Measurements from ENCODE around the gene DBP.
"Not testable (repeated sequence)": the region's sequence is repeated elsewhere in the genome, so short reads cannot be mapped to it uniquely, and the experiment has no call there.

The DBP gene

GRCh38 chr19:48658483-48658882 lies 21.3 kb upstream of the DBP start:
- TF ChIP-seq CTCF (conservative IDR thresholded peaks at IDR 0.05; ENCODE audit: control insufficient read depth, insufficient read depth, low read depth, low read length) = no peak
- no peak for DNase-seq (ENCODE audit: low read depth)
- no peak overlapping the region for H3K4me3 ChIP-seq (ENCODE audit: control insufficient read depth, low read depth, low read length)

GRCh38 chr19:48657828-48658227 lies 20.6 kb upstream of the DBP start:
- H3K4me3 ChIP-seq (ENCODE audit: control insufficient read depth, low read depth, low read length); DNase-seq (ENCODE audit: low read depth): not testable (repeated sequence)

- peak; percentile 96 for DNase-seq (ENCODE audit: low read depth)
- no peak overlapping the region for H3K4me3 ChIP-seq (ENCODE audit: control insufficient read depth, low read depth, low read length)
- no peak for TF ChIP-seq CTCF (conservative IDR thresholded peaks at IDR 0.05; ENCODE audit: control insufficient read depth, insufficient read depth, low read depth, low read length)
Observed at GRCh38 chr19:48656840-48657474, 19.8 kb upstream of the DBP start.

- H3K4me3 ChIP-seq (ENCODE audit: control insufficient read depth, low read depth, low read length) = no peak overlapping the region
- no peak for TF ChIP-seq CTCF (conservative IDR thresholded peaks at IDR 0.05; ENCODE audit: control insufficient read depth, insufficient read depth, low read depth, low read length)
- DNase-seq (ENCODE audit: low read depth) = no peak
Observed at GRCh38 chr19:48654299-48655059, 17.3 kb upstream of the DBP start.

GRCh38 chr19:48651683-48652048 lies 14.5 kb upstream of the DBP start:
- no peak for TF ChIP-seq CTCF (conservative IDR thresholded peaks at IDR 0.05; ENCODE audit: control insufficient read depth, insufficient read depth, low read depth, low read length)
- no peak for DNase-seq (ENCODE audit: low read depth)

GRCh38 chr19:48650974-48651682 lies 13.9 kb upstream of the DBP start:
- H3K4me3 ChIP-seq (ENCODE audit: control insufficient read depth, low read depth, low read length) = no peak overlapping the region
- no peak for DNase-seq (ENCODE audit: low read depth)
- TF ChIP-seq CTCF (conservative IDR thresholded peaks at IDR 0.05; ENCODE audit: control insufficient read depth, insufficient read depth, low read depth, low read length) = no peak

More at GRCh38 chr19:48651683-48652048, 14.5 kb upstream of the DBP start:
- H3K4me3 ChIP-seq (ENCODE audit: control insufficient read depth, low read depth, low read length) = no peak overlapping the region

GRCh38 chr19:48648134-48648533 lies 11.0 kb upstream of the DBP start:
- no peak for TF ChIP-seq CTCF (conservative IDR thresholded peaks at IDR 0.05; ENCODE audit: control insufficient read depth, insufficient read depth, low read depth, low read length)
- no peak overlapping the region for H3K4me3 ChIP-seq (ENCODE audit: control insufficient read depth, low read depth, low read length)
- DNase-seq (ENCODE audit: low read depth) = no peak
